K562 treated with DMSO at 1 percent for 24 hours (cell line): Measurements from ENCODE around the gene FAM237B. TPM values are rescaled to one million over a fixed set of nuclear protein-coding genes. Genes with fewer than 3 reads are reported as not detected.

Source experiments
- total RNA-seq: library from RNA; unstranded; fragments of 300-600 nt; gene quantifications from 2 replicates; pipeline ENCODE4 v1.2.3, GENCODE V29; 2022; ENCODE audit warnings: low read depth; ENCODE audit not compliant: insufficient read depth

FAM237B gene
- total RNA-seq, result not detected in 2 replicates

GRCh38 chr7:90320801-90321494 lies at the start of gene FAM237B:
Gene FAM237B (minus strand): TSS chr7:90321304. CDS start chr7:90319748, 1,556 bp downstream.

GRCh38 chr7:90346336-90347125 lies 25.4 kb upstream of the FAM237B start, which contains the start of gene GTPBP10:
Gene GTPBP10 (plus strand): TSS chr7:90346716. CDS start chr7:90346742, 26 bp downstream.

Other genes starting within 250 kb of the FAM237B start
- 0.93 and 0.97 TPM in 2 replicates for gene STEAP1, start 166.8 kb downstream of the FAM237B start, total RNA-seq
- not detected in 2 replicates for gene STEAP2, start 109.6 kb downstream of the FAM237B start, total RNA-seq
- gene CFAP69, start 76.1 kb downstream of the FAM237B start, total RNA-seq, result 0.32 and 2.0 TPM in 2 replicates
- 6.5 and 12.9 TPM in 2 replicates for gene GTPBP10, start 25.4 kb upstream of the FAM237B start, total RNA-seq
- gene CLDN12, start 82.2 kb upstream of the FAM237B start, total RNA-seq, result 11.0 and 11.4 TPM in 2 replicates
- gene PTTG1IP2, start 148.3 kb upstream of the FAM237B start, total RNA-seq, result not detected in 2 replicates